ELF-1 (cell line): Measurements from ENCODE around the gene ST3GAL2.
A peak's percentile ranks its signal among the peaks of the same experiment; 100 is the strongest.
"Not testable (repeated sequence)": the region's sequence is repeated elsewhere in the genome, so short reads cannot be mapped to it uniquely, and the experiment has no call there.

ENCODE experiments used
- DNase-seq: peaks from one replicate; pipeline ENCODE4 v3.0.0-alpha.2; 2016; ENCODE audit warnings: low read depth, low spot score

Gene ST3GAL2

DNA sequence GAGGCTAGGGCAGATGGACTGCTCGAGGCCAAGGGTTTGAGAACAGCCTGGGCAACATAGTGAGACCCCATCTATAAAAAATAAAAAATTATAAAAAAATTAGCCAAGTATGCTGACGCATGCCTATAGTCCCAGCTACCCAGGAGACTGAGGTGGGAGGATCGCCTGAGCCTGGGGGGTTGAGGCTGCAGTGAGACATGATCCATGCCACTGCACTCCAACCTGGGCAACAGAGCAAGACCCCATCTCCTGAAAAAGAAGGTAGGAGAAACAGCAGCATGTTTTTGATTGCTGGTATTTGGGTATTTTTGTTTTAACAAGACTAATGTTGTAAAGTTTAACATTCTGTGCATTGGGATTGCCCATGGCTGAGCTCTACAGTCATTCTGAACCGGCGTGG is 101.1 kb downstream of the ST3GAL2 start:
- DNase-seq: no peak

DNA sequence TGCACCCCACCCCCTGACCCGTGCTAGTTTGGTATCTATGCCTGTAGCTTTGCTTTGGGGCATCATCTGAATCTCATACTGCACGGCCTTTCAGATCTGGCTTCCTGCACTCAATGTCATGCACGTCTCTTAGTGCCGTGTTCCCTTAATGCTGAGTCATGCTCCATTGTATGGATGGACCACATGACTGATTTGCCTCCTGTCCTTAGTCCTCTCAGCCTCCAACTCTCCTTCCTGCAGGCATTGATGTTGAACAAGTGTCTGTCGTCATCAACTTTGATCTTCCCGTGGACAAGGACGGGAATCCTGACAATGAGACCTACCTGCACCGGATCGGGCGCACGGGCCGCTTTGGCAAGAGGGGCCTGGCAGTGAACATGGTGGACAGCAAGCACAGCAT is 106.2 kb downstream of the ST3GAL2 start:
- DNase-seq: not testable (repeated sequence)

DNA sequence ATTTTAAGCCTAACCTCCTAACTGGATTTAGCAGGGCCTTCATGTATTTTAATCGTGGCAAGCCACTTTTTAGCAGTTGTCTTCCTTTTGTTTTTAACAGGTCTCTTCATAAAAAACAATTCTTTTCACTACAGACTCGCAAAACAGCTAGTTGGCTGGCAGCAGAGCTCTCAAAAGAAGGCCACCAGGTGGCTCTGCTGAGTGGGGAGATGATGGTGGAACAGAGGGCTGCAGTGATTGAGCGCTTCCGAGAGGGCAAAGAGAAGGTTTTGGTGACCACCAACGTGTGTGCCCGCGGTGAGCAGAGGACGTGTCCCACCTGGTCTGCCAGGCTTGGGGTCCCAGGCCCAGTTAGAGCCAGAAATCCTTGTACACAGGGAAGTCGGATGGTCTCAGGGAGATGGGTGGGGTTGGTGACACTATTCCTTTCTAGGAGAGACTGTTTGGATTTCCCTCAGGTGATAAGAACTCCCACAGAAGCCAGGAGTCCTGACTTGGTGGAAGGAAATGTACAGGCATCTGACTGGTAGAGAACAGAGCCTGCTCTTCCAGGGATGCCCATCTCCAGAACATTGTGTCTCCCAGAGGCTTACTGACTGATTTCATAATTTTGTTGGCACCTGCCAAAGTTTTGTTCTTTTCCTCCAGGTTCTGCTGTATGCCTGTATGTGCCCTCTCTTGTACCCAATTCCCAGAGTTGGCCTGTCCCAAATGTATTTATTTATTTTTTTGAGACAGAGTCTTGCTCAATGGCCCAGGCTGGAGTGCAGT is 107.1 kb downstream of the ST3GAL2 start:
- DNase-seq: peak; percentile 42

DNA sequence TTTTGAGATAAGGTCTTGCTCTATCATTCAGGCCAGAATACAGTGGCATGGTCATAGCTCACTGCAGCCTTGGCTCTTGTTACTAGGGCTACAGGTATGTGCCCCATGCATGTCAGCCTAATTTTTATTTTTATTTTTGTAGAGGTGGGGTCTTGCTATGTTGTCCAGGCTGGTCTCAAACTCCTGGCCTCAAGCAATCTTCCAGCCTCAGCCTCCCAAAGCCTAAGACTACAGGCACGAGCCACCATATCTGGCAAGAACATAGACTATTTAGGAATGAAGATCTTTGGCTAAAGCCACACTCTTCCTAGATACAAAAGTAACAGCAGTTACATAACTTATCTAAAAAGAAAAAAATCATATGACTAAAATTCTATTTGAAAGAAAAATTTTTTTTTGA is 107.8 kb downstream of the ST3GAL2 start:
- no peak for DNase-seq
